ENCODE data around the gene RGS21. TPM values are rescaled to one million over a fixed set of nuclear protein-coding genes. Genes with fewer than 3 reads are reported as not detected.

RGS21 gene
- total and polyA plus RNA-seq, 2 experiments from 2014 or later, result not detected

Other genes with a start within 250 kb of the RGS21 start
- gene RGS18, start 158.5 kb upstream of the RGS21 start, total RNA-seq, result not detected in 2 replicates
- gene RGS18, start 158.5 kb upstream of the RGS21 start, polyA plus RNA-seq, result not detected in 2 replicates

Measured in cardiac muscle cell (in vitro differentiated cells and primary cell).